ENCODE data around the gene ACOXL. TPM values are rescaled to one million over a fixed set of nuclear protein-coding genes. Genes with fewer than 3 reads are reported as not detected.

The ACOXL gene
- total and polyA plus RNA-seq, 9 of the 15 experiments (the other 6 are each of a cell fraction or from before 2014, with no cell fraction given): 0.31 to 0.56 TPM; not detected in 7

- no peaks in the 10 kb centered on the region for H3K79me2 ChIP-seq (ENCODE audit: control insufficient read depth, insufficient read depth, low read length)
- ATAC-seq: no peak
- CTCF ChIA-PET (ENCODE audit: low intra/inter-chr PET ratio): no interaction called here
- TF ChIP-seq XRCC4 (IDR thresholded peaks at IDR 0.05; ENCODE audit: extremely low read depth, insufficient read depth, insufficient read length) (no peak), CTCFL (IDR thresholded peaks at IDR 0.05; ENCODE audit: borderline replicate concordance, insufficient read depth, low read depth, low read length, poor library complexity, severe bottlenecking) (no peak), ZNF518B (CRISPR knock-in tag; IDR thresholded peaks at IDR 0.05) (no peak), GTF2F1 (IDR thresholded peaks at IDR 0.05; ENCODE audit: low read depth, low read length) (no peak), ARID1B (IDR thresholded peaks at IDR 0.05) (no peak), ZNF507 (tag; conservative IDR thresholded peaks at IDR 0.05) (no peak), ZNF511 (CRISPR knock-in tag; IDR thresholded peaks at IDR 0.05) (no peak), ZNF124 (CRISPR knock-in tag; IDR thresholded peaks at IDR 0.05) (no peak), LEF1 (IDR thresholded peaks at IDR 0.05) (no peak)
- TF ChIP-seq, protein P1, sequence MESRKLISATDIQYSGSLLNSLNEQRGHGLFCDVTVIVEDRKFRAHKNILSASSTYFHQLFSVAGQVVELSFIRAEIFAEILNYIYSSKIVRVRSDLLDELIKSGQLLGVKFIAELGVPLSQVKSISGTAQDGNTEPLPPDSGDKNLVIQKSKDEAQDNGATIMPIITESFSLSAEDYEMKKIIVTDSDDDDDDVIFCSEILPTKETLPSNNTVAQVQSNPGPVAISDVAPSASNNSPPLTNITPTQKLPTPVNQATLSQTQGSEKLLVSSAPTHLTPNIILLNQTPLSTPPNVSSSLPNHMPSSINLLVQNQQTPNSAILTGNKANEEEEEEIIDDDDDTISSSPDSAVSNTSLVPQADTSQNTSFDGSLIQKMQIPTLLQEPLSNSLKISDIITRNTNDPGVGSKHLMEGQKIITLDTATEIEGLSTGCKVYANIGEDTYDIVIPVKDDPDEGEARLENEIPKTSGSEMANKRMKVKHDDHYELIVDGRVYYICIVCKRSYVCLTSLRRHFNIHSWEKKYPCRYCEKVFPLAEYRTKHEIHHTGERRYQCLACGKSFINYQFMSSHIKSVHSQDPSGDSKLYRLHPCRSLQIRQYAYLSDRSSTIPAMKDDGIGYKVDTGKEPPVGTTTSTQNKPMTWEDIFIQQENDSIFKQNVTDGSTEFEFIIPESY (CRISPR knock-in tag; IDR thresholded peaks at IDR 0.05): no peak
Measured at GRCh38 chr2:110994250-110994961, 262.0 kb downstream of the ACOXL start.

More at GRCh38 chr2:110994250-110994961, 262.0 kb downstream of the ACOXL start:
- H3K27ac ChIP-seq (ENCODE audit: extremely low read depth, low read depth, low read length): no peak overlapping the region
- WGBS (ENCODE audit: insufficient coverage, low coverage, missing lambda C conversion rate): 1% methylated on average over 5 of the region's 5 CpGs
- no TSS peak for BruUV-seq (replicated peaks)
- H3K4me3 ChIP-seq: no peak overlapping the region
- H3K4me2 ChIP-seq (ENCODE audit: insufficient read depth, low read length): no peak overlapping the region
- intact Hi-C loops (cut with micrococcal nuclease) (no loop called here), in situ Hi-C loops (cut with MboI) (no loop called here)
- no peaks in the 10 kb centered on the region for H3K9me3 ChIP-seq (replicated peaks; ENCODE audit: control insufficient read depth, insufficient read depth, low read depth, low read length)
- H3K9me1 ChIP-seq (ENCODE audit: control insufficient read depth, insufficient read depth, low read length): no peaks in the 10 kb centered on the region
- H3K36me3 ChIP-seq (ENCODE audit: control insufficient read depth, insufficient read depth, low read length): no peaks in the 10 kb centered on the region
- POLR2A ChIA-PET: interaction anchor here (0.8 kb wide), 1 partner anchor 13 kb away, joined by 3 read pairs; no protein-coding TSS in a partner anchor
- H2AFZ ChIP-seq (ENCODE audit: low read depth, low read length): no peak overlapping the region
- no peak for FAIRE-seq
- H4K20me1 ChIP-seq (replicated peaks; ENCODE audit: control insufficient read depth, insufficient read depth, low read length): no peaks in the 10 kb centered on the region
- DNase-seq (ENCODE audit: extremely low read depth in 1 of 4, low spot score in 3 of 4): no peak
- H3K4me1 ChIP-seq (replicated peaks in 1 of 2; ENCODE audit: control insufficient read depth in 2 of 2, insufficient read depth in 2 of 2, low read length in 2 of 2): no peaks in the 10 kb centered on the region
- H3K9ac ChIP-seq (ENCODE audit: insufficient read depth in 1 of 2, low read depth in 2 of 2, low read length in 2 of 2): no peak overlapping the region
- H3K27me3 ChIP-seq (ENCODE audit: control insufficient read depth in 2 of 2, insufficient read depth in 2 of 2, low read length in 2 of 2): peaks cover 5 to 7% of the 10 kb centered on the region in 2 experiments

Data from K562 (cell line).